ENCODE measurements around the gene SLC29A2.

DNA sequence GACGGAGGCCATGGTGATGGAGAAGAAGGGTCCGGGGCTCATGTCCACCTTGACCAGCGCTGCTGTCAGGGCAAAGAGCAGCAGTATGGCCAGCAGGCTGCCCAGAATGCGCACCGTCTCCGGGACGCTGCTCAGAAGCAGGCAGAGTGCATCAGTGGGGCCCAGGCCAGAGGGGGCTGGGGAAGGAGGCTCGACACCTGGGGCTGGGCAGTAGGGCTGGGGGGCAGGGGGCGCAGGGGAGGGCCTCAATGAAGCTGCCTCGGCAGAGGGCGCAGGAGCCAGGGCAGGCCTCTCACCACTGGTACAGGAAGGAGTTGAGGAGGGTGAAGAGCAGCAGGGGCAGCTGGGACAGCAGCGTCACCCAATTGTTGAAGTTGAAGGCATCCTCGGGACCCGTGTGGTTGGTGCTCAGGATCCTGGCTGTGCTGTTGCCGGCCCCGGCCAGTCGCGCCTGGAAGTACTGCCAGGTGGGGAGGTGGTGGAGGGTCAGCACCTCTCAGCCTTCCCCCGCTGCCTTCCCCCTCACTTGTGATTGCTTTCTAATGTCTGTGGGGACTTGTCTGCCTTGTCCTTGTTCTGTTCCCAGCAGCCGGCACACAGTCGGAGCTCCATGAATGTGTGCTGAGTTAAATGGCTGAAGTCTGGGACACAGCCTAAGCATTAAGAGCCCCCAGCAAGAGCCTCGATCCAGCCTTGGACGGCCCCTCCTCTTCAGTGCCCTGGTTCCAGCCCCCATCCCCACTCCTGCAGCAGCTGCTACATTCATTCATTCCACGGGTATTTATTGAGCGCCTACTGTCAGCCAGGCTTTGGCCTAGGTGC, 2.3 kb downstream of the SLC29A2 start:
- TF ChIP-seq GATA3 (IDR thresholded peaks at IDR 0.05; ENCODE audit: low read depth, low read length) (no peak), GATA2 (IDR thresholded peaks at IDR 0.05; ENCODE audit: low read depth, low read length) (no peak)

All from SH-SY5Y (cell line).